22Rv1 (cell line): Measurements from ENCODE around the gene LRMDA.

Experiments used
- H3K27ac ChIP-seq: fragments of 450-650 bp; 2 replicates; pipeline ENCODE4 v1.5.1; 2017
- ZFX ChIP-seq: fragments of 450-650 bp; IDR thresholded peaks from 2 replicates; pipeline ENCODE4 v1.6.1; 2017; ENCODE audit warnings: antibody characterized with exemption, borderline replicate concordance
- TF ChIP-seq, protein P1 (sequence below): fragments of 450-650 bp; IDR thresholded peaks from 2 replicates; pipeline ENCODE4 v1.5.1; 2017; ENCODE audit warnings: mild to moderate bottlenecking

LRMDA gene

DNA sequence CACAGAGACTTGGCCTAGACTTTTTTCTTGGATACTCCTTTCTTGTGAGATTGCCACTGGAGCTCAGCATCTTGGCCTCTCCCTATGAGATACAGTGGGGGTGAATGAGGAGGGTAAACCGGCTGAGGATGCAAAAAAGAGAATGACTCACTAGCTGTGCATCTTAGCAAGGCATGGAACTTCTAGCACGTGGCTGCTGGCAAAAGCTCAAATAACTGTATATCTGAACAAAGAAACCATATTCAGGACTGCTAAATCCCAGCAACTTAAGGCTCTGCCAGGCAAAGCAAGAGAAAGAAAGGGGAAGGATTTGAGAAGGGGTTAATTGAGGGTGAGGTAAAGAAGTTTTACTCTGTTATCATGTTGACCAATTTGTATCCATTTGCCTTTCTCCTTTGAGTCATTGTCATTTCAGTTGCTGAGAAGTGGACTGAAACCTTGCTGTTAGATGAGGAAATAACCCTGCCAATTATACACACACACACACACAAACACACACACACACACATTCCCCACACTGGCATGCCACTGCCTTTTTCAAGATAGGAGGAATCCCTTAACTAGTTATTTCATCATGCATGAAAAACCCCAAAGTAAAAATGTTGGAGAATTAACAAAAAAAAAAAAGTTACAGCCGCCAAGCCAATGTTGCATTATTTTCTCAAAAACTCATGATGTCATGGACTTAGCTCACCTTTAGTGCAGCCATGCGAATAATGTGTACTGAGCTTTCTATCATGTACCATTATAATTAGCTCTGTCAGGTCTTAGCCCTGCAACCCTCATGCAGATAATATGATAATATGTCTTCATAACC lies 997.3 kb downstream of the LRMDA start:
- no peak for TF ChIP-seq ZFX
- TF ChIP-seq, protein P1, sequence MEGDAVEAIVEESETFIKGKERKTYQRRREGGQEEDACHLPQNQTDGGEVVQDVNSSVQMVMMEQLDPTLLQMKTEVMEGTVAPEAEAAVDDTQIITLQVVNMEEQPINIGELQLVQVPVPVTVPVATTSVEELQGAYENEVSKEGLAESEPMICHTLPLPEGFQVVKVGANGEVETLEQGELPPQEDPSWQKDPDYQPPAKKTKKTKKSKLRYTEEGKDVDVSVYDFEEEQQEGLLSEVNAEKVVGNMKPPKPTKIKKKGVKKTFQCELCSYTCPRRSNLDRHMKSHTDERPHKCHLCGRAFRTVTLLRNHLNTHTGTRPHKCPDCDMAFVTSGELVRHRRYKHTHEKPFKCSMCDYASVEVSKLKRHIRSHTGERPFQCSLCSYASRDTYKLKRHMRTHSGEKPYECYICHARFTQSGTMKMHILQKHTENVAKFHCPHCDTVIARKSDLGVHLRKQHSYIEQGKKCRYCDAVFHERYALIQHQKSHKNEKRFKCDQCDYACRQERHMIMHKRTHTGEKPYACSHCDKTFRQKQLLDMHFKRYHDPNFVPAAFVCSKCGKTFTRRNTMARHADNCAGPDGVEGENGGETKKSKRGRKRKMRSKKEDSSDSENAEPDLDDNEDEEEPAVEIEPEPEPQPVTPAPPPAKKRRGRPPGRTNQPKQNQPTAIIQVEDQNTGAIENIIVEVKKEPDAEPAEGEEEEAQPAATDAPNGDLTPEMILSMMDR = no peak
- H3K27ac ChIP-seq = no peak overlapping the region

GRCh38 chr10:76429368-76430060 lies 998.1 kb downstream of the LRMDA start:
- TF ChIP-seq, protein P1 = no peak
- TF ChIP-seq ZFX = no peak
- no peak overlapping the region for H3K27ac ChIP-seq

- H3K27ac ChIP-seq = no peak overlapping the region
- TF ChIP-seq, protein P1 = no peak
- no peak for TF ChIP-seq ZFX
These were observed 998.7 kb downstream of the LRMDA start for GRCh38 chr10:76430061-76430645.

DNA sequence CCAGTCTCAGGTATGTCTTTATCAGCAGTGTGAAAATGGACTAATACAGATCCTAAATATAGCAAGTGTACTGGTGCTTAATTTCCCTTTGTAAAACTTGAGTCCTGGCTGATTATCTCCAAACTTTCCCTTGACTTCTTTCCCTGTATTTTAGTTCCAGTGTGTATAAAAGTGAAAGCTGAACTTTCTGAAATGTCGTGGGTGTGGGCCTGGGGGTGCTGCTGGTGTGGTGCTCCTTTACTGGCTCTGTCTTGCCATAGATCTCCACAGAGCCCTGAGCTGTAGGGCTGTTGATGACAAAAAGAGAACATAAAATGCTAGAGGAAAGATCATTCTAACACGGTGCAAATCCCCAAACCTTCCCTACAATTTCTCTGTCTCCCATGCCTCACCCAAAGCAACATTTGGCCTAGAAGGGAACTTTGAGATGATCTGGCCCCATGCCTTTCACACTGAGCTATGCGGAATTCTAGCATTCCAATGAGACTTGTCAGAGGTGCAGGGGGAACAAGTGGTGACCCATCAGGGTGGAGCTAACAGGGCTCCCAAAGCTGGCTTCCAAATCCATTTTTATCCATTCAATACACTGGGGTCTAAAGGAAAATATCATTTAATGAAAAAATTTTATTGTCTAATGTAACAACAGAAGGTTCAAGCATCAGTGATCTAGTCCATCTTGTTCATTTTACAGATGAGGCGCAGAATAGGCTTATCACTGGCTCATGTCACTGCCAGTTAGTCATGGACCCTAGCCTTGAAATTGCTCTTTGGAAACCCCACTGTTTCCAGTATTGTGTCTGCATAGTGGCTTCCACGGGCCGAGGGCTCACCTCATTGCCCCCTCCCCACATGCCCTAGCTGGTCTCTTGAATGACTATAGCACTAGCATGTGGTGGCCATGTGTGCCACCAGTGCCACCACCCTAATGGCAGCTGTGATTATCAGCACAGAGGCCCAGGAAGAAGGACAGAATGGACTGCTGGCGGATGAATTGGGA lies 1000.9 kb downstream of the LRMDA start:
- H3K27ac ChIP-seq = peak overlapping the region; percentile 61
- TF ChIP-seq ZFX = no peak
- TF ChIP-seq, protein P1 = no peak

- TF ChIP-seq, protein P1 = no peak
- no peak for TF ChIP-seq ZFX
- H3K27ac ChIP-seq = peak overlapping the region; percentile 61
These were observed 1002.0 kb downstream of the LRMDA start for GRCh38 chr10:76433161-76434005.

DNA sequence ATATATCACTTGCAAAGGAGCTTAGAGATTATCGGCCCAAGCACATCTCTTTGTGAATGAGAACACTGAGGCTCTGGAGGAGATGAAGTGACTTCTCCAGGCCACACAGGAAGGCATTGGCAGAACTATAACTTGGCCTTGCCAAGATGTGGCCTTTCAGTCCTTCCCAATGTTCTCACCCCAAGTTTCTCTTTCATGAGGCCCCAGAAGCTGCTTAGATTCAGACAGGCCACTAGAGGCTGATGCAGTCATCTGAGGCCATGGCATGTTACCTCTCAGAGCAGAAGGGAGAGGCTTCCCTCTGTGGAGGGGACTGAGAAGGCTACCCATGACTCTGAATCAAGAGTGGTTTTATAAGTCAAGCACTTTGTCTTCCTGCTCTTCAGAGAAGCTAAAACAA lies 1003.7 kb downstream of the LRMDA start:
- H3K27ac ChIP-seq = no peak overlapping the region
- TF ChIP-seq, protein P1 = no peak
- TF ChIP-seq ZFX = no peak
